Vagina (tissue), 2 donors: ENCODE data around the gene NRG2.

ENCODE experiments used
- CTCF ChIP-seq, 3 experiments: fragments of 450-650 bp in 2 of 3; fragments of 200-600 bp in 1 of 3; sonication (generic) in 1 of 3; IDR thresholded peaks; one replicate each; pipeline ENCODE4 v1.5.1; 2017 to 2019; ENCODE audit warnings: antibody characterized with exemption in 3 of 3, mild to moderate bottlenecking in 2 of 3, moderate library complexity in 2 of 3
- POLR2AphosphoS5 ChIP-seq, 2 donors: sonication (generic); formaldehyde crosslinking; IDR thresholded peaks; one replicate each; pipeline ENCODE4 v1.9.0; 2017; ENCODE audit warnings: antibody characterized with exemption in 2 of 2, mild to moderate bottlenecking in 2 of 2, low read depth in 1 of 2; ENCODE audit not compliant: insufficient read depth in 1 of 2

GRCh38 chr5:140004174-140004573 is 38.9 kb downstream of the NRG2 start:
- TF ChIP-seq CTCF (IDR thresholded peaks at IDR 0.05) (no peak), POLR2AphosphoS5 (IDR thresholded peaks at IDR 0.05; ENCODE audit: insufficient read depth in 1 of 2, low read depth in 1 of 2) (no peak)
